ENCODE data around the gene EFCC1. TPM values are rescaled to one million over a fixed set of nuclear protein-coding genes. Genes with fewer than 3 reads are reported as not detected.

The EFCC1 gene
- total RNA-seq, 1 experiment from 2014 or later: 1.0 TPM

DNA sequence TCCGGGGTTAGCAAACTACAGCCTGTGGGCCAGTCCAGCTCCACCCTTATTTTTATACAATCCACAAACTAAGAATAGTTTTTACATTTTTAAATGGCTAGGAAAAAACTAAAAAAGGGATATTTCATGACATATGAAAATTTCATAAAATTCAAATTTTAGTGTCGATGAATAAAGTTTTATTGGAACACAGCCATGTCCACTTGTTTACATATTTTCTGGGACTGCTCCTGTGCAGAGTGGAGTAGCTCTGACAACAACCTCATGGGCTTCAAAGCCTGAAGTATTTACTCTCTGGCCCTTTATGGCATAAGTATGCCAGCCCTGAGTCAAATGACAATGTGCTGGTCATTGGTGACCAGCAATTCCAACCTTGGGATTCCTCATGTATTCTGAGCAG is 17.2 kb downstream of the EFCC1 start:
- TF ChIP-seq, protein P1, sequence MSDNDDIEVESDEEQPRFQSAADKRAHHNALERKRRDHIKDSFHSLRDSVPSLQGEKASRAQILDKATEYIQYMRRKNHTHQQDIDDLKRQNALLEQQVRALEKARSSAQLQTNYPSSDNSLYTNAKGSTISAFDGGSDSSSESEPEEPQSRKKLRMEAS (IDR thresholded peaks at IDR 0.05): no peak
- no peak for TF ChIP-seq POLR2AphosphoS5 (IDR thresholded peaks at IDR 0.05; ENCODE audit: low read depth, low read length)
- Histone ChIP-seq H3K4me3 (replicated peaks in 1 of 2; ENCODE audit: low read depth in 1 of 2, low read length in 2 of 2) (no peak overlapping the region), H2AFZ (ENCODE audit: low read depth, low read length, poor library complexity, severe bottlenecking) (no peak overlapping the region), H3K27ac (ENCODE audit: low read depth, low read length) (no peak overlapping the region), H3K4me1 (ENCODE audit: control insufficient read depth in 1 of 2, insufficient read depth in 2 of 2, low read length in 2 of 2) (peaks cover 22 to 28% of the 10 kb centered on the region in 2 experiments), H3K4me2 (ENCODE audit: low read length) (no peak overlapping the region), H3K9me3 (ENCODE audit: control insufficient read depth in 1 of 2, insufficient read depth in 1 of 2, low read depth in 1 of 2, low read length in 2 of 2) (no peaks in the 10 kb centered on the region), H4K20me1 (ENCODE audit: insufficient read depth) (no peaks in the 10 kb centered on the region), H3K79me2 (ENCODE audit: insufficient read depth, low read length) (no peaks in the 10 kb centered on the region), H3K9ac (ENCODE audit: low read length) (no peak overlapping the region), H3K9me2 (ENCODE audit: insufficient read depth) (no peaks in the 10 kb centered on the region), H3K27me3 (ENCODE audit: insufficient read depth, low read length) (no peaks in the 10 kb centered on the region), H3K36me3 (ENCODE audit: control insufficient read depth in 1 of 2, insufficient read depth in 2 of 2, low read length in 2 of 2) (no peaks in the 10 kb centered on the region)
- DNase-seq (ENCODE audit: low read depth, low spot score): no peak
- BruUV-seq (replicated peaks): no TSS peak
- RAD21 ChIA-PET (ENCODE audit: low non-redundant PET in 1 of 2, low total read pairs in 2 of 2, uncharacterized antibody in 2 of 2, unreplicated experiment in 2 of 2): no interaction called here
- ATAC-seq: no peak
- CTCF ChIA-PET: no interaction called here
- POLR2A ChIA-PET: no interaction called here
- intact Hi-C loops (cut with micrococcal nuclease): no loop called here

DNA sequence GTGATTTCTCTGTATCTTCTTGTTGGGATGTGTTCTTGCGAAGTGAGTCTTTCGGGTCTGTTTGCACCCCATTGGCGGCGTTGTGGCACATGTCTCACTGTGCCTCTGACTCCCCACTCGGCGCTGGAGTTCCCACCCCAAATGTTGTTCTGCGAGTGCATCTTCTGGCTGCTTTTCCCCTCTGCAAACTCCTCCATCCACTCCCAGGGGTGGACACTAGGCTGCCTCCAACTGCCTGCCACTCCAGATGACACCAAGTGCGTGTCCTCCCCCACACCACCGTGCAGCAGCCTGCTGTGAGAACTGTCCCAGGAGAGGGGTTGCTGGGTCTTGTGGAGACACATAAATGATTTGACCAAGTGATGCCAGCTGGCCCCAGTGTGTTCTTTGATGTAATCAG is 17.6 kb downstream of the EFCC1 start:
- no TSS peak for BruUV-seq (replicated peaks)
- Histone ChIP-seq H4K20me1 (ENCODE audit: insufficient read depth) (no peaks in the 10 kb centered on the region), H3K9me2 (ENCODE audit: insufficient read depth) (no peaks in the 10 kb centered on the region), H3K27ac (ENCODE audit: low read depth, low read length) (no peak overlapping the region), H3K4me1 (ENCODE audit: control insufficient read depth in 1 of 2, insufficient read depth in 2 of 2, low read length in 2 of 2) (peaks cover 22 to 28% of the 10 kb centered on the region in 2 experiments), H3K4me2 (ENCODE audit: low read length) (no peak overlapping the region), H3K79me2 (ENCODE audit: insufficient read depth, low read length) (no peaks in the 10 kb centered on the region), H2AFZ (ENCODE audit: low read depth, low read length, poor library complexity, severe bottlenecking) (no peak overlapping the region), H3K9me3 (ENCODE audit: control insufficient read depth in 1 of 2, insufficient read depth in 1 of 2, low read depth in 1 of 2, low read length in 2 of 2) (no peaks in the 10 kb centered on the region), H3K36me3 (ENCODE audit: control insufficient read depth in 1 of 2, insufficient read depth in 2 of 2, low read length in 2 of 2) (no peaks in the 10 kb centered on the region), H3K4me3 (replicated peaks in 1 of 2; ENCODE audit: low read depth in 1 of 2, low read length in 2 of 2) (no peak overlapping the region), H3K27me3 (ENCODE audit: insufficient read depth, low read length) (no peaks in the 10 kb centered on the region), H3K9ac (ENCODE audit: low read length) (no peak overlapping the region)
- intact Hi-C loops (cut with micrococcal nuclease): no loop called here
- ChIA-PET CTCF (no interaction called here), RAD21 (ENCODE audit: low non-redundant PET in 1 of 2, low total read pairs in 2 of 2, uncharacterized antibody in 2 of 2, unreplicated experiment in 2 of 2) (no interaction called here), POLR2A (no interaction called here)
- no peak for DNase-seq (ENCODE audit: low read depth, low spot score)
- no peak for ATAC-seq
- TF ChIP-seq, protein P1 (IDR thresholded peaks at IDR 0.05): no peak
- TF ChIP-seq ATF3 (IDR thresholded peaks at IDR 0.05) (no peak), JUND (IDR thresholded peaks at IDR 0.05) (no peak), YY1 (IDR thresholded peaks at IDR 0.05; ENCODE audit: extremely low read depth, insufficient replicate concordance, low read depth, low read length) (no peak), CEBPB (IDR thresholded peaks at IDR 0.05; ENCODE audit: low read depth) (no peak), RAD21 (IDR thresholded peaks at IDR 0.05; ENCODE audit: low read depth) (no peak), EGR1 (IDR thresholded peaks at IDR 0.05; ENCODE audit: low read depth) (no peak), ELF1 (IDR thresholded peaks at IDR 0.05; ENCODE audit: borderline replicate concordance, low read depth) (no peak), FOSL1 (IDR thresholded peaks at IDR 0.05; ENCODE audit: low read depth) (no peak)
- TF ChIP-seq, protein P2, sequence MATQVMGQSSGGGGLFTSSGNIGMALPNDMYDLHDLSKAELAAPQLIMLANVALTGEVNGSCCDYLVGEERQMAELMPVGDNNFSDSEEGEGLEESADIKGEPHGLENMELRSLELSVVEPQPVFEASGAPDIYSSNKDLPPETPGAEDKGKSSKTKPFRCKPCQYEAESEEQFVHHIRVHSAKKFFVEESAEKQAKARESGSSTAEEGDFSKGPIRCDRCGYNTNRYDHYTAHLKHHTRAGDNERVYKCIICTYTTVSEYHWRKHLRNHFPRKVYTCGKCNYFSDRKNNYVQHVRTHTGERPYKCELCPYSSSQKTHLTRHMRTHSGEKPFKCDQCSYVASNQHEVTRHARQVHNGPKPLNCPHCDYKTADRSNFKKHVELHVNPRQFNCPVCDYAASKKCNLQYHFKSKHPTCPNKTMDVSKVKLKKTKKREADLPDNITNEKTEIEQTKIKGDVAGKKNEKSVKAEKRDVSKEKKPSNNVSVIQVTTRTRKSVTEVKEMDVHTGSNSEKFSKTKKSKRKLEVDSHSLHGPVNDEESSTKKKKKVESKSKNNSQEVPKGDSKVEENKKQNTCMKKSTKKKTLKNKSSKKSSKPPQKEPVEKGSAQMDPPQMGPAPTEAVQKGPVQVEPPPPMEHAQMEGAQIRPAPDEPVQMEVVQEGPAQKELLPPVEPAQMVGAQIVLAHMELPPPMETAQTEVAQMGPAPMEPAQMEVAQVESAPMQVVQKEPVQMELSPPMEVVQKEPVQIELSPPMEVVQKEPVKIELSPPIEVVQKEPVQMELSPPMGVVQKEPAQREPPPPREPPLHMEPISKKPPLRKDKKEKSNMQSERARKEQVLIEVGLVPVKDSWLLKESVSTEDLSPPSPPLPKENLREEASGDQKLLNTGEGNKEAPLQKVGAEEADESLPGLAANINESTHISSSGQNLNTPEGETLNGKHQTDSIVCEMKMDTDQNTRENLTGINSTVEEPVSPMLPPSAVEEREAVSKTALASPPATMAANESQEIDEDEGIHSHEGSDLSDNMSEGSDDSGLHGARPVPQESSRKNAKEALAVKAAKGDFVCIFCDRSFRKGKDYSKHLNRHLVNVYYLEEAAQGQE (IDR thresholded peaks at IDR 0.05; ENCODE audit: low read depth): no peak
- TF ChIP-seq, protein P3, sequence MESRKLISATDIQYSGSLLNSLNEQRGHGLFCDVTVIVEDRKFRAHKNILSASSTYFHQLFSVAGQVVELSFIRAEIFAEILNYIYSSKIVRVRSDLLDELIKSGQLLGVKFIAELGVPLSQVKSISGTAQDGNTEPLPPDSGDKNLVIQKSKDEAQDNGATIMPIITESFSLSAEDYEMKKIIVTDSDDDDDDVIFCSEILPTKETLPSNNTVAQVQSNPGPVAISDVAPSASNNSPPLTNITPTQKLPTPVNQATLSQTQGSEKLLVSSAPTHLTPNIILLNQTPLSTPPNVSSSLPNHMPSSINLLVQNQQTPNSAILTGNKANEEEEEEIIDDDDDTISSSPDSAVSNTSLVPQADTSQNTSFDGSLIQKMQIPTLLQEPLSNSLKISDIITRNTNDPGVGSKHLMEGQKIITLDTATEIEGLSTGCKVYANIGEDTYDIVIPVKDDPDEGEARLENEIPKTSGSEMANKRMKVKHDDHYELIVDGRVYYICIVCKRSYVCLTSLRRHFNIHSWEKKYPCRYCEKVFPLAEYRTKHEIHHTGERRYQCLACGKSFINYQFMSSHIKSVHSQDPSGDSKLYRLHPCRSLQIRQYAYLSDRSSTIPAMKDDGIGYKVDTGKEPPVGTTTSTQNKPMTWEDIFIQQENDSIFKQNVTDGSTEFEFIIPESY (IDR thresholded peaks at IDR 0.05; ENCODE audit: extremely low read depth, insufficient replicate concordance, low read length): no peak
